GM23338 (cell line): ENCODE results near the gene TRMT44. TPM values are rescaled to one million over a fixed set of nuclear protein-coding genes. Genes with fewer than 3 reads are reported as not detected.

ENCODE experiments used
- ATAC-seq: fragments of 200-7000 bp; cut with Tn5 transposase; 3 replicates; pipeline ENCODE4 v1.9.1; 2020
- DNase-seq: peaks from one replicate; pipeline ENCODE4 v3.0.0-alpha.2; 2015; ENCODE audit warnings: low spot score
- H2AFZ ChIP-seq: fragments of 200-600 bp; sonication (generic); 2 replicates; pipeline ENCODE4 v1.8.0; 2016; ENCODE audit warnings: antibody characterized with exemption, mild to moderate bottlenecking, moderate library complexity
- H3F3A ChIP-seq: fragments of 200-600 bp; sonication (generic); replicated peaks from 2 replicates; pipeline ENCODE4 v1.8.0; 2017; ENCODE audit warnings: antibody characterized with exemption, mixed run types, low read depth
- H3K27ac ChIP-seq: fragments of 200-600 bp; sonication (generic); 2 replicates; pipeline ENCODE4 v1.6.1; 2016; ENCODE audit warnings: low read depth
- H3K27me3 ChIP-seq: fragments of 200-600 bp; sonication (generic); 2 replicates; pipeline ENCODE4 v1.8.0; 2016; ENCODE audit warnings: mild to moderate bottlenecking, mixed run types, moderate library complexity; ENCODE audit not compliant: insufficient read depth
- H3K36me3 ChIP-seq: fragments of 200-600 bp; sonication (generic); 2 replicates; pipeline ENCODE4 v1.8.0; 2016; ENCODE audit warnings: mild to moderate bottlenecking; ENCODE audit not compliant: insufficient read depth
- H3K4me1 ChIP-seq: fragments of 200-600 bp; sonication (generic); 2 replicates; pipeline ENCODE4 v1.8.0; 2016; ENCODE audit warnings: mild to moderate bottlenecking, moderate library complexity; ENCODE audit not compliant: insufficient read depth
- H3K4me2 ChIP-seq: fragments of 200-600 bp; sonication (generic); 2 replicates; pipeline ENCODE4 v1.7.1; 2017; ENCODE audit warnings: mixed run types
- H3K4me3 ChIP-seq: fragments of 200-600 bp; sonication (generic); 2 replicates; pipeline ENCODE4 v1.6.1; 2016; ENCODE audit warnings: mixed run types
- H3K79me2 ChIP-seq: fragments of 200-600 bp; sonication (generic); replicated peaks from 2 replicates; pipeline ENCODE4 v1.8.0; 2017; ENCODE audit warnings: mild to moderate bottlenecking; ENCODE audit not compliant: insufficient read depth
- H3K9me2 ChIP-seq: fragments of 200-600 bp; sonication (generic); 2 replicates; pipeline ENCODE4 v1.8.0; 2017; ENCODE audit not compliant: insufficient read depth
- H4K20me1 ChIP-seq: fragments of 200-600 bp; sonication (generic); replicated peaks from 2 replicates; pipeline ENCODE4 v1.8.0; 2017; ENCODE audit warnings: mild to moderate bottlenecking; ENCODE audit not compliant: insufficient read depth
- H3K27ac Mint-ChIP-seq: 2 replicates; pipeline ENCODE4 v1.8.0; 2020; ENCODE audit warnings: inconsistent platforms, mild to moderate bottlenecking, moderate library complexity, mixed read lengths
- H3K27me3 Mint-ChIP-seq: 3 replicates; pipeline ENCODE4 v1.8.0; 2022; ENCODE audit warnings: low read depth, mild to moderate bottlenecking, moderate library complexity, mixed read lengths, inconsistent platforms; ENCODE audit not compliant: insufficient read depth, poor library complexity
- H3K36me3 Mint-ChIP-seq: 3 replicates; pipeline ENCODE4 v1.8.0; 2021; ENCODE audit warnings: low read depth, mild to moderate bottlenecking, inconsistent platforms, moderate library complexity, mixed read lengths
- H3K4me1 Mint-ChIP-seq: 3 replicates; pipeline ENCODE4 v1.8.0; 2020; ENCODE audit warnings: mild to moderate bottlenecking, inconsistent platforms, mixed read lengths
- H3K4me3 Mint-ChIP-seq: 3 replicates; pipeline ENCODE4 v1.8.0; 2021; ENCODE audit warnings: moderate library complexity, mild to moderate bottlenecking, inconsistent platforms, mixed read lengths
- H3K9me3 Mint-ChIP-seq: 3 replicates; pipeline ENCODE4 v1.8.0; 2020; ENCODE audit warnings: moderate library complexity, mild to moderate bottlenecking, inconsistent platforms, mixed read lengths
- CREB1 ChIP-seq: fragments of 250-450 bp; sonication (Bioruptor Pico); IDR thresholded peaks from 2 replicates; pipeline ENCODE4 v1.5.0; 2020; ENCODE audit warnings: low read depth, mild to moderate bottlenecking, moderate library complexity
- EZH2 ChIP-seq: fragments of 200-600 bp; sonication (generic); IDR thresholded peaks from one replicate; pipeline ENCODE4 v1.8.0; 2017; ENCODE audit warnings: antibody characterized with exemption, mild to moderate bottlenecking, low read depth; ENCODE audit not compliant: unreplicated experiment
- EZH2phosphoT487 ChIP-seq: fragments of 200-600 bp; sonication (generic); IDR thresholded peaks from one replicate; pipeline ENCODE4 v1.8.1; 2018; ENCODE audit warnings: antibody characterized with exemption; ENCODE audit not compliant: unreplicated experiment
- JUNB ChIP-seq: IDR thresholded peaks from one replicate; pipeline ENCODE4 v1.6.1; 2016; ENCODE audit warnings: antibody characterized with exemption; ENCODE audit not compliant: unreplicated experiment
- POLR2AphosphoS5 ChIP-seq: IDR thresholded peaks from 2 replicates; pipeline ENCODE4 v1.6.1; 2016; ENCODE audit warnings: antibody characterized with exemption, low read depth
- ZNF114 ChIP-seq: fragments of 250-450 bp; sonication (Bioruptor Pico); IDR thresholded peaks from 2 replicates; pipeline ENCODE4 v1.5.0; 2020; ENCODE audit warnings: mild to moderate bottlenecking, moderate library complexity
- ZNF331 ChIP-seq: fragments of 250-450 bp; sonication (Bioruptor Pico); IDR thresholded peaks from 2 replicates; pipeline ENCODE4 v1.5.0; 2020; ENCODE audit warnings: low read depth, mild to moderate bottlenecking, moderate library complexity
- polyA plus RNA-seq: library from polyadenylated mRNA; unstranded; fragments of >200 nt; fragmentation: Nextera tagmentation; extraction: Ambion mirVana; gene quantifications from 2 replicates; pipeline ENCODE4 v1.2.1, GENCODE V29; 2016
- total RNA-seq: library from RNA; depleted of rRNA; stranded (reverse); fragments of >200 nt; shearing (Covaris generic); gene quantifications from 2 replicates; pipeline ENCODE4 v1.2.3, GENCODE V29; 2014
- TF ChIP-seq, protein P1 (sequence below): IDR thresholded peaks from 2 replicates; pipeline ENCODE4 v1.6.1; 2016; ENCODE audit warnings: antibody characterized with exemption
- TF ChIP-seq, protein P2 (sequence below), 2 experiments: fragments of 200-600 bp in 1 of 2; sonication (generic) in 1 of 2; conservative IDR thresholded peaks; 2 replicates each; pipeline versions ENCODE4 v1.5.1 to v1.6.1; 2016 to 2017; ENCODE audit warnings: antibody characterized with exemption in 2 of 2, low read depth in 2 of 2, mild to moderate bottlenecking in 2 of 2, moderate library complexity in 1 of 2
- TF ChIP-seq, protein P3 (sequence below): fragments of 250-450 bp; sonication (Bioruptor Pico); IDR thresholded peaks from 2 replicates; pipeline ENCODE4 v1.5.0; 2020; ENCODE audit warnings: mild to moderate bottlenecking, moderate library complexity

The TRMT44 gene
- total and polyA plus RNA-seq, 2 experiments from 2014 or later = 10.3 to 49.8 TPM

DNA sequence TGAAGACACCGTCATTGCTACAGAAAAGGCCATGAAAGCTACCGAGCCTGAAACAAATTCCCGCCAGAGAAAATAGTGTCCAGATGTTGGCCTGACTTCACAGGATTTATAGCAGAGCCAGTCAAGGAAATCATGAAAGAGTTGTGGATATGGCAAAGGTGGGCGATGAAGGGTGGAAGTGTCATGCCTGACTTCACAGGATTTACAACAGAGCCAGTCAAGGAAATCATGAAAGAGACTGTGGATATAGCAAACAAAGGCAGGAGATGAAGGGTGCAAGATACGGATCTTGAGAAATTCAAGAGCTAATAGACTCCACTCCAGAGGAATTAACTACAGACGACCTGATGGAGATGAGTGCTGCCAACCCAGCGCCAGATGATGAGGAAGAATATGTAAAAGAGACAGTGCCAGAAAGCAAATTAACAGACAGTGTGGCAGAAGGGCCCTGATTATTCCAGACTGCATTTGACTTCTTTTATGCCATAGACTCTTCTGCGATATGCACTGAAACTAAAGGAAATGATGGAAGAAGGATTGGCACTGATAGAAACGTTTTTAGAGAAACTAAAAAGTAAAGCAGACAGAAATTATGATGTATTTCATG lies 17.2 kb downstream of the TRMT44 start:
- Histone ChIP-seq H3K27ac (no peak overlapping the region), H4K20me1 (peaks cover 12% of the 10 kb centered on the region), H3K4me1 (no peaks in the 10 kb centered on the region), H3K27me3 (no peaks in the 10 kb centered on the region), H3F3A (no peaks in the 10 kb centered on the region), H2AFZ (no peak overlapping the region), H3K9me2 (no peaks in the 10 kb centered on the region), H3K4me3 (no peak overlapping the region), H3K79me2 (no peaks in the 10 kb centered on the region), H3K36me3 (peaks cover 9% of the 10 kb centered on the region; the same call in 1 of the 2 replicates), H3K4me2 (no peak overlapping the region)
- H3K27me3 Mint-ChIP-seq = peaks cover 6% of the 10 kb centered on the region
- H3K9me3 Mint-ChIP-seq = no peaks in the 10 kb centered on the region
- H3K4me1 Mint-ChIP-seq = peaks cover 3% of the 10 kb centered on the region
- TF ChIP-seq ZNF114 = no peak
- TF ChIP-seq, protein P1, sequence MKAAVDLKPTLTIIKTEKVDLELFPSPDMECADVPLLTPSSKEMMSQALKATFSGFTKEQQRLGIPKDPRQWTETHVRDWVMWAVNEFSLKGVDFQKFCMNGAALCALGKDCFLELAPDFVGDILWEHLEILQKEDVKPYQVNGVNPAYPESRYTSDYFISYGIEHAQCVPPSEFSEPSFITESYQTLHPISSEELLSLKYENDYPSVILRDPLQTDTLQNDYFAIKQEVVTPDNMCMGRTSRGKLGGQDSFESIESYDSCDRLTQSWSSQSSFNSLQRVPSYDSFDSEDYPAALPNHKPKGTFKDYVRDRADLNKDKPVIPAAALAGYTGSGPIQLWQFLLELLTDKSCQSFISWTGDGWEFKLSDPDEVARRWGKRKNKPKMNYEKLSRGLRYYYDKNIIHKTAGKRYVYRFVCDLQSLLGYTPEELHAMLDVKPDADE = no peak
- no peak for TF ChIP-seq EZH2phosphoT487
- TF ChIP-seq CREB1 (CRISPR knock-in tag) = no peak
- no peak overlapping the region for H3K4me3 Mint-ChIP-seq
- DNase-seq = no peak
- peaks cover 54% of the 10 kb centered on the region; the same call in 2 of the 3 replicates for H3K36me3 Mint-ChIP-seq
- no peak for ATAC-seq
- H3K27ac Mint-ChIP-seq = no peak overlapping the region

DNA sequence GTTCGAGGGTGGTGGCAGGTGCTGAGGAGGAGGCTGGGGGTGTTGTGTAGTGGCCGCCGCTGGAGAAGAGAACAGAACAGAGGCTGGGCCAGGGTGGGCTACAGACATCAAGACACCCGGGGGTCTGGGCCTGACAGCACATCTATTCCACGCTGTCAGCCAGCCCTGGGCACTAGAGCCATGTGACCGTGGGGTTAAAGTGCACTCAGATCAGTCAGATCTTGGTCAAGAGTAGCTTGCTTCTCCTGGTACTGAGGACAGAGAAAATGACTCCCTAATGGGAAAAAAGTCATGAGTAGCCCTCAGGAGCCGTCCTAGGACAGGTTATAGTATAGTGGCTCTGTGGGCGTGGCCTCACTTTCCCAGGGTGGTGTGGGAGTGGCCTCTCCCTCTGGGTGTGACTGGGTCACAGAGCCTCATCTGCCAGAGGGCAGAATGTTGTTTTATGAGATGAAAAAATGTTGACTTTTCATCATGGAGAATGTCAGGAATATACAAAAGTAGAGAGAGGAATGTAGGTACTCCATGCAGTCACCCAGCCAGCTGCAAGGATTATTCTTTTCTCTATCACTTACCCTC lies 19.4 kb downstream of the TRMT44 start:
- peaks cover 9% of the 10 kb centered on the region; the same call in 1 of the 2 replicates for H3K36me3 ChIP-seq
- peak; percentile 77 for ATAC-seq
- peaks cover 34% of the 10 kb centered on the region; the same call in 2 of the 3 replicates for H3K36me3 Mint-ChIP-seq
- H3K4me1 ChIP-seq = no peaks in the 10 kb centered on the region
- no peak overlapping the region for H2AFZ ChIP-seq
- H4K20me1 ChIP-seq = peaks cover 9% of the 10 kb centered on the region
- H3K4me1 Mint-ChIP-seq = peaks cover 8% of the 10 kb centered on the region
- H3K27ac ChIP-seq = no peak overlapping the region
- H3K4me3 Mint-ChIP-seq = no peak overlapping the region
- DNase-seq = no peak
- H3K27ac Mint-ChIP-seq = no peak overlapping the region
- H3F3A ChIP-seq = no peaks in the 10 kb centered on the region
- no peaks in the 10 kb centered on the region for H3K27me3 ChIP-seq
- no peak overlapping the region for H3K4me2 ChIP-seq
- no peaks in the 10 kb centered on the region for H3K9me3 Mint-ChIP-seq
- peaks cover 6% of the 10 kb centered on the region for H3K27me3 Mint-ChIP-seq
- H3K9me2 ChIP-seq = no peaks in the 10 kb centered on the region
- no peaks in the 10 kb centered on the region for H3K79me2 ChIP-seq
- no peak overlapping the region for H3K4me3 ChIP-seq
- TF ChIP-seq CREB1 (CRISPR knock-in tag) (no peak), EZH2phosphoT487 (no peak), EZH2 (no peak), POLR2AphosphoS5 (no peak), JUNB (no peak), ZNF331 (CRISPR knock-in tag) (no peak), ZNF114 (no peak)
- TF ChIP-seq, protein P2, sequence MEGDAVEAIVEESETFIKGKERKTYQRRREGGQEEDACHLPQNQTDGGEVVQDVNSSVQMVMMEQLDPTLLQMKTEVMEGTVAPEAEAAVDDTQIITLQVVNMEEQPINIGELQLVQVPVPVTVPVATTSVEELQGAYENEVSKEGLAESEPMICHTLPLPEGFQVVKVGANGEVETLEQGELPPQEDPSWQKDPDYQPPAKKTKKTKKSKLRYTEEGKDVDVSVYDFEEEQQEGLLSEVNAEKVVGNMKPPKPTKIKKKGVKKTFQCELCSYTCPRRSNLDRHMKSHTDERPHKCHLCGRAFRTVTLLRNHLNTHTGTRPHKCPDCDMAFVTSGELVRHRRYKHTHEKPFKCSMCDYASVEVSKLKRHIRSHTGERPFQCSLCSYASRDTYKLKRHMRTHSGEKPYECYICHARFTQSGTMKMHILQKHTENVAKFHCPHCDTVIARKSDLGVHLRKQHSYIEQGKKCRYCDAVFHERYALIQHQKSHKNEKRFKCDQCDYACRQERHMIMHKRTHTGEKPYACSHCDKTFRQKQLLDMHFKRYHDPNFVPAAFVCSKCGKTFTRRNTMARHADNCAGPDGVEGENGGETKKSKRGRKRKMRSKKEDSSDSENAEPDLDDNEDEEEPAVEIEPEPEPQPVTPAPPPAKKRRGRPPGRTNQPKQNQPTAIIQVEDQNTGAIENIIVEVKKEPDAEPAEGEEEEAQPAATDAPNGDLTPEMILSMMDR (conservative IDR thresholded peaks at IDR 0.05; ENCODE audit: low read depth in 2 of 2) = no peak
- TF ChIP-seq, protein P3, sequence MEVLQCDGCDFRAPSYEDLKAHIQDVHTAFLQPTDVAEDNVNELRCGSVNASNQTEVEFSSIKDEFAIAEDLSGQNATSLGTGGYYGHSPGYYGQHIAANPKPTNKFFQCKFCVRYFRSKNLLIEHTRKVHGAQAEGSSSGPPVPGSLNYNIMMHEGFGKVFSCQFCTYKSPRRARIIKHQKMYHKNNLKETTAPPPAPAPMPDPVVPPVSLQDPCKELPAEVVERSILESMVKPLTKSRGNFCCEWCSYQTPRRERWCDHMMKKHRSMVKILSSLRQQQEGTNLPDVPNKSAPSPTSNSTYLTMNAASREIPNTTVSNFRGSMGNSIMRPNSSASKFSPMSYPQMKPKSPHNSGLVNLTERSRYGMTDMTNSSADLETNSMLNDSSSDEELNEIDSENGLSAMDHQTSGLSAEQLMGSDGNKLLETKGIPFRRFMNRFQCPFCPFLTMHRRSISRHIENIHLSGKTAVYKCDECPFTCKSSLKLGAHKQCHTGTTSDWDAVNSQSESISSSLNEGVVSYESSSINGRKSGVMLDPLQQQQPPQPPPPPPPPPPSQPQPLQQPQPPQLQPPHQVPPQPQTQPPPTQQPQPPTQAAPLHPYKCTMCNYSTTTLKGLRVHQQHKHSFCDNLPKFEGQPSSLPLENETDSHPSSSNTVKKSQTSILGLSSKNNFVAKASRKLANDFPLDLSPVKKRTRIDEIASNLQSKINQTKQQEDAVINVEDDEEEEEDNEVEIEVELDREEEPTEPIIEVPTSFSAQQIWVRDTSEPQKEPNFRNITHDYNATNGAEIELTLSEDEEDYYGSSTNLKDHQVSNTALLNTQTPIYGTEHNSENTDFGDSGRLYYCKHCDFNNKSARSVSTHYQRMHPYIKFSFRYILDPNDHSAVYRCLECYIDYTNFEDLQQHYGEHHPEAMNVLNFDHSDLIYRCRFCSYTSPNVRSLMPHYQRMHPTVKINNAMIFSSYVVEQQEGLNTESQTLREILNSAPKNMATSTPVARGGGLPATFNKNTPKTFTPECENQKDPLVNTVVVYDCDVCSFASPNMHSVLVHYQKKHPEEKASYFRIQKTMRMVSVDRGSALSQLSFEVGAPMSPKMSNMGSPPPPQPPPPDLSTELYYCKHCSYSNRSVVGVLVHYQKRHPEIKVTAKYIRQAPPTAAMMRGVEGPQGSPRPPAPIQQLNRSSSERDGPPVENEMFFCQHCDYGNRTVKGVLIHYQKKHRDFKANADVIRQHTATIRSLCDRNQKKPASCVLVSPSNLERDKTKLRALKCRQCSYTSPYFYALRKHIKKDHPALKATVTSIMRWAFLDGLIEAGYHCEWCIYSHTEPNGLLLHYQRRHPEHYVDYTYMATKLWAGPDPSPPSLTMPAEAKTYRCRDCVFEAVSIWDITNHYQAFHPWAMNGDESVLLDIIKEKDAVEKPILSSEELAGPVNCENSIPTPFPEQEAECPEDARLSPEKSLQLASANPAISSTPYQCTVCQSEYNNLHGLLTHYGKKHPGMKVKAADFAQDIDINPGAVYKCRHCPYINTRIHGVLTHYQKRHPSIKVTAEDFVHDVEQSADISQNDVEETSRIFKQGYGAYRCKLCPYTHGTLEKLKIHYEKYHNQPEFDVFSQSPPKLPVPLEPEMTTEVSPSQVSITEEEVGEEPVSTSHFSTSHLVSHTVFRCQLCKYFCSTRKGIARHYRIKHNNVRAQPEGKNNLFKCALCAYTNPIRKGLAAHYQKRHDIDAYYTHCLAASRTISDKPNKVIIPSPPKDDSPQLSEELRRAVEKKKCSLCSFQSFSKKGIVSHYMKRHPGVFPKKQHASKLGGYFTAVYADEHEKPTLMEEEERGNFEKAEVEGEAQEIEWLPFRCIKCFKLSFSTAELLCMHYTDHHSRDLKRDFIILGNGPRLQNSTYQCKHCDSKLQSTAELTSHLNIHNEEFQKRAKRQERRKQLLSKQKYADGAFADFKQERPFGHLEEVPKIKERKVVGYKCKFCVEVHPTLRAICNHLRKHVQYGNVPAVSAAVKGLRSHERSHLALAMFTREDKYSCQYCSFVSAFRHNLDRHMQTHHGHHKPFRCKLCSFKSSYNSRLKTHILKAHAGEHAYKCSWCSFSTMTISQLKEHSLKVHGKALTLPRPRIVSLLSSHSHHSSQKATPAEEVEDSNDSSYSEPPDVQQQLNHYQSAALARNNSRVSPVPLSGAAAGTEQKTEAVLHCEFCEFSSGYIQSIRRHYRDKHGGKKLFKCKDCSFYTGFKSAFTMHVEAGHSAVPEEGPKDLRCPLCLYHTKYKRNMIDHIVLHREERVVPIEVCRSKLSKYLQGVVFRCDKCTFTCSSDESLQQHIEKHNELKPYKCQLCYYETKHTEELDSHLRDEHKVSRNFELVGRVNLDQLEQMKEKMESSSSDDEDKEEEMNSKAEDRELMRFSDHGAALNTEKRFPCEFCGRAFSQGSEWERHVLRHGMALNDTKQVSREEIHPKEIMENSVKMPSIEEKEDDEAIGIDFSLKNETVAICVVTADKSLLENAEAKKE (CRISPR knock-in tag) = no peak
- TF ChIP-seq, protein P1 = no peak
